K562 (cell line): ENCODE data around the gene MAPRE2. TPM values are rescaled to one million over a fixed set of nuclear protein-coding genes. Genes with fewer than 3 reads are reported as not detected.

Experiments
- DNMT1 ChIP-seq: fragments of 450-650 bp; IDR thresholded peaks from 2 replicates; pipeline ENCODE4 v1.6.1; 2016; ENCODE audit warnings: antibody characterized with exemption, mild to moderate bottlenecking
- FOXJ2 ChIP-seq: fragments of 200-800 bp; sonication (Bioruptor generic); IDR thresholded peaks from 2 replicates; pipeline ENCODE4 v1.6.1; 2016; ENCODE audit warnings: missing genetic modification characterization, missing compliant biosample characterization
- FOXK1 ChIP-seq: sonication (generic); formaldehyde crosslinking; IDR thresholded peaks from 2 replicates; pipeline ENCODE4 v1.8.0; 2022; ENCODE audit warnings: missing genetic modification reagents, mild to moderate bottlenecking, borderline replicate concordance
- MCM2 ChIP-seq: fragments of 450-650 bp; IDR thresholded peaks from 2 replicates; pipeline ENCODE4 v1.6.1; 2017; ENCODE audit warnings: low read depth, mild to moderate bottlenecking
- MCM5 ChIP-seq: fragments of 450-650 bp; IDR thresholded peaks from 2 replicates; pipeline ENCODE4 v1.6.1; 2016; ENCODE audit warnings: low read depth
- NFE2 ChIP-seq: IDR thresholded peaks from 2 replicates; pipeline ENCODE4 v1.6.1; 2014; ENCODE audit warnings: antibody characterized with exemption, low read depth
- NR4A1 ChIP-seq, 2 experiments: fragments of 250-450 bp in 1 of 2; fragments of 450-650 bp in 1 of 2; sonication (Bioruptor Pico) in 1 of 2; IDR thresholded peaks; 2 replicates each; pipeline versions ENCODE4 v1.4.0 to v1.6.1; 2016 to 2020; ENCODE audit warnings: mild to moderate bottlenecking in 2 of 2, missing compliant biosample characterization in 1 of 2, missing genetic modification characterization in 1 of 2, moderate library complexity in 1 of 2
- SMARCA4 ChIP-seq: fragments of 450-650 bp; IDR thresholded peaks from 2 replicates; pipeline ENCODE4 v1.6.1; 2016
- TAF9B ChIP-seq: fragments of 450-650 bp; IDR thresholded peaks from 2 replicates; pipeline ENCODE4 v1.6.1; 2018; ENCODE audit warnings: mild to moderate bottlenecking; ENCODE audit not compliant: partially characterized antibody
- XRCC5 ChIP-seq: fragments of 200-400 bp; formaldehyde crosslinking; IDR thresholded peaks from 2 replicates; pipeline ENCODE4 v1.6.1; 2017; ENCODE audit warnings: low read depth, mild to moderate bottlenecking, low read length
- ZC3H8 ChIP-seq: fragments of 450-650 bp; IDR thresholded peaks from 2 replicates; pipeline ENCODE4 v1.6.1; 2017
- ZNF586 ChIP-seq: fragments of 450-650 bp; formaldehyde crosslinking; conservative IDR thresholded peaks from 2 replicates; pipeline ENCODE4 v1.4.0; 2020; ENCODE audit warnings: mild to moderate bottlenecking, moderate library complexity
- ZNF668 ChIP-seq: fragments of 250-450 bp; sonication (Bioruptor Pico); IDR thresholded peaks from 2 replicates; pipeline ENCODE4 v1.8.0; 2022; ENCODE audit warnings: mild to moderate bottlenecking, inconsistent platforms
- ZSCAN32 ChIP-seq: fragments of 450-650 bp; formaldehyde crosslinking; IDR thresholded peaks from 2 replicates; pipeline ENCODE4 v1.4.0; 2020; ENCODE audit warnings: mild to moderate bottlenecking, moderate library complexity
- polyA plus RNA-seq, 8 experiments: library from polyadenylated mRNA; depleted of rRNA in 4 of 8; stranded (reverse) in 5 of 8; unstranded in 3 of 8; fragments of >200 nt; fragmentation: Nextera tagmentation in 2 of 8; fragmentation: Illumina TruSeq in 1 of 8; extraction: Ambion mirVana in 2 of 8; extraction: Trizol in 1 of 8; gene quantifications; 2 replicates each; pipeline versions ENCODE4 v1.2.1 to v1.2.3, GENCODE V29; 2011 to 2014; ENCODE audit warnings: inconsistent platforms in 1 of 8, missing spikeins in 1 of 8
- total RNA-seq, 7 experiments: library from RNA; depleted of rRNA in 6 of 7; stranded (reverse); fragments of >200 nt in 6 of 7; fragmentation: Illumina TruSeq in 2 of 7; extraction: Trizol in 2 of 7; gene quantifications; 2 replicates each; pipeline versions ENCODE4 v1.2.1 to v1.2.3, GENCODE V29; 2011 to 2021; ENCODE audit warnings: low replicate concordance in 1 of 7
- TF ChIP-seq, protein P1 (sequence below): fragments of 450-650 bp; IDR thresholded peaks from 2 replicates; pipeline ENCODE4 v1.6.1; 2017; ENCODE audit warnings: antibody characterized with exemption, mild to moderate bottlenecking
- TF ChIP-seq, protein P2 (sequence below): fragments of 450-650 bp; formaldehyde crosslinking; IDR thresholded peaks from 2 replicates; pipeline ENCODE4 v1.4.0; 2020; ENCODE audit warnings: mild to moderate bottlenecking, moderate library complexity
- TF ChIP-seq, protein P3 (sequence below): fragments of 250-450 bp; sonication (Bioruptor Pico); IDR thresholded peaks from 2 replicates; pipeline ENCODE4 v1.8.0; 2022; ENCODE audit warnings: inconsistent platforms, mild to moderate bottlenecking, moderate library complexity, borderline replicate concordance
- TF ChIP-seq, protein P4 (sequence below): conservative IDR thresholded peaks from 2 replicates; pipeline ENCODE4 v1.6.1; 2011; ENCODE audit warnings: low read depth, mild to moderate bottlenecking, low read length; ENCODE audit not compliant: control insufficient read depth

MAPRE2 gene
- total and polyA plus RNA-seq, 9 of the 15 experiments (the other 6 are each of a cell fraction or from before 2014, with no cell fraction given), result 32.3 to 70.7 (median 40.7) TPM

DNA sequence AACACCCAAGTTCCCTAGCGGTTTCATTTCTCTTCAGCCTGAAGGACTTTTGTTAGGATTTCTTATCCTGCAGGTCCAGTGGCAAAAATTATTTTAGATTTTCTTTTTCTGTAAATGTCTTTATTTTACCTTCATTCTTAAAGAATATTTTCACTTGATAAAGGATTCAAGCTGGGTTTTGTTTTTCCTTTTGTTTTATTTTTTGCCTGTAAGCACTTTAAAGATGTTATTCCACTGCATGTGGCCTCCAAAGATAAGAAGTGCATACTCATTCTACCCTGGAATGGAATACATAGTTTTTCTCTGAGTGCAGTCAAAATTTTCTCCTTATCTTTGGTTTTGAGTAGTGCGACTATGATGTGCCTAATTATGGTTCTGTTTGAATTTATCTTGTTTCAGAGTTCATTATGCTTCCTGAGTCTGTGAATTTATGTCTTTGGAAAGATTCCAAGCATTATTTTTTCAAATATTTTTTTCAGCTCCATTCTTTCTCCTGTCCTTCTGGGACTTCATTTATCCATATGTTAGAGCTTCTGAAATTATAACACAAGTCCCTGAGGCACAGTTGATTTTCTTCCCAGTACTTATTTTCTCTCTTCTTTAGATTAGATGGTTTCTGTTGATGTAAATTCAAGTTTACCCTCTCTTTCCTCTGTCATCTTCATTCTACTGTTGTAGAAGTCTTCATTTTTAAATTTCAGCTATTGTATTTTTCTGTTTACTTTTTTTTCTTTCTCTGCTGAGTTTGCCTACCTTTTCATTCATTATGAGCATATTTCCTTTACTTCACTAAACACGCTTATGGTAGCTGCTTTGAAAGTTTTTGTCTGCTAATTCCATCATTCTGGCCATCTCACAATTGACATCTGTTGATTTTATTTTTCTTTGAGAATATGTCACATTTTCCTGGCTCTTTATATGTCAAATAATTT lies 69.6 kb downstream of the MAPRE2 start (continued):
- no peak for TF ChIP-seq ZSCAN32 (CRISPR knock-in tag)
- TF ChIP-seq ZC3H8, result no peak
- no peak for TF ChIP-seq DNMT1
- TF ChIP-seq FOXK1, result no peak
- TF ChIP-seq, protein P1, sequence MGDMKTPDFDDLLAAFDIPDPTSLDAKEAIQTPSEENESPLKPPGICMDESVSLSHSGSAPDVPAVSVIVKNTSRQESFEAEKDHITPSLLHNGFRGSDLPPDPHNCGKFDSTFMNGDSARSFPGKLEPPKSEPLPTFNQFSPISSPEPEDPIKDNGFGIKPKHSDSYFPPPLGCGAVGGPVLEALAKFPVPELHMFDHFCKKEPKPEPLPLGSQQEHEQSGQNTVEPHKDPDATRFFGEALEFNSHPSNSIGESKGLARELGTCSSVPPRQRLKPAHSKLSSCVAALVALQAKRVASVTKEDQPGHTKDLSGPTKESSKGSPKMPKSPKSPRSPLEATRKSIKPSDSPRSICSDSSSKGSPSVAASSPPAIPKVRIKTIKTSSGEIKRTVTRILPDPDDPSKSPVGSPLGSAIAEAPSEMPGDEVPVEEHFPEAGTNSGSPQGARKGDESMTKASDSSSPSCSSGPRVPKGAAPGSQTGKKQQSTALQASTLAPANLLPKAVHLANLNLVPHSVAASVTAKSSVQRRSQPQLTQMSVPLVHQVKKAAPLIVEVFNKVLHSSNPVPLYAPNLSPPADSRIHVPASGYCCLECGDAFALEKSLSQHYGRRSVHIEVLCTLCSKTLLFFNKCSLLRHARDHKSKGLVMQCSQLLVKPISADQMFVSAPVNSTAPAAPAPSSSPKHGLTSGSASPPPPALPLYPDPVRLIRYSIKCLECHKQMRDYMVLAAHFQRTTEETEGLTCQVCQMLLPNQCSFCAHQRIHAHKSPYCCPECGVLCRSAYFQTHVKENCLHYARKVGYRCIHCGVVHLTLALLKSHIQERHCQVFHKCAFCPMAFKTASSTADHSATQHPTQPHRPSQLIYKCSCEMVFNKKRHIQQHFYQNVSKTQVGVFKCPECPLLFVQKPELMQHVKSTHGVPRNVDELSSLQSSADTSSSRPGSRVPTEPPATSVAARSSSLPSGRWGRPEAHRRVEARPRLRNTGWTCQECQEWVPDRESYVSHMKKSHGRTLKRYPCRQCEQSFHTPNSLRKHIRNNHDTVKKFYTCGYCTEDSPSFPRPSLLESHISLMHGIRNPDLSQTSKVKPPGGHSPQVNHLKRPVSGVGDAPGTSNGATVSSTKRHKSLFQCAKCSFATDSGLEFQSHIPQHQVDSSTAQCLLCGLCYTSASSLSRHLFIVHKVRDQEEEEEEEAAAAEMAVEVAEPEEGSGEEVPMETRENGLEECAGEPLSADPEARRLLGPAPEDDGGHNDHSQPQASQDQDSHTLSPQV, result peak; percentile 85
- TF ChIP-seq FOXJ2, result peak; percentile 84
- TF ChIP-seq TAF9B, result peak; percentile 59
- TF ChIP-seq, protein P2, sequence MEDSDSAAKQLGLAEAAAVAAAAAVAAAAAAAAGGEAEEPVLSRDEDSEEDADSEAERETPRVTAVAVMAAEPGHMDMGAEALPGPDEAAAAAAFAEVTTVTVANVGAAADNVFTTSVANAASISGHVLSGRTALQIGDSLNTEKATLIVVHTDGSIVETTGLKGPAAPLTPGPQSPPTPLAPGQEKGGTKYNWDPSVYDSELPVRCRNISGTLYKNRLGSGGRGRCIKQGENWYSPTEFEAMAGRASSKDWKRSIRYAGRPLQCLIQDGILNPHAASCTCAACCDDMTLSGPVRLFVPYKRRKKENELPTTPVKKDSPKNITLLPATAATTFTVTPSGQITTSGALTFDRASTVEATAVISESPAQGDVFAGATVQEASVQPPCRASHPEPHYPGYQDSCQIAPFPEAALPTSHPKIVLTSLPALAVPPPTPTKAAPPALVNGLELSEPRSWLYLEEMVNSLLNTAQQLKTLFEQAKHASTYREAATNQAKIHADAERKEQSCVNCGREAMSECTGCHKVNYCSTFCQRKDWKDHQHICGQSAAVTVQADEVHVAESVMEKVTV, result no peak; the same call in 1 of the 2 replicates
- no peak for TF ChIP-seq MCM5
- TF ChIP-seq SMARCA4, result peak; percentile 100
- no peak for TF ChIP-seq MCM2
- peak; percentile 98 for TF ChIP-seq NFE2
- TF ChIP-seq, protein P3, sequence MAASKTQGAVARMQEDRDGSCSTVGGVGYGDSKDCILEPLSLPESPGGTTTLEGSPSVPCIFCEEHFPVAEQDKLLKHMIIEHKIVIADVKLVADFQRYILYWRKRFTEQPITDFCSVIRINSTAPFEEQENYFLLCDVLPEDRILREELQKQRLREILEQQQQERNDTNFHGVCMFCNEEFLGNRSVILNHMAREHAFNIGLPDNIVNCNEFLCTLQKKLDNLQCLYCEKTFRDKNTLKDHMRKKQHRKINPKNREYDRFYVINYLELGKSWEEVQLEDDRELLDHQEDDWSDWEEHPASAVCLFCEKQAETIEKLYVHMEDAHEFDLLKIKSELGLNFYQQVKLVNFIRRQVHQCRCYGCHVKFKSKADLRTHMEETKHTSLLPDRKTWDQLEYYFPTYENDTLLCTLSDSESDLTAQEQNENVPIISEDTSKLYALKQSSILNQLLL (CRISPR knock-in tag), result no peak
- TF ChIP-seq, protein P4, sequence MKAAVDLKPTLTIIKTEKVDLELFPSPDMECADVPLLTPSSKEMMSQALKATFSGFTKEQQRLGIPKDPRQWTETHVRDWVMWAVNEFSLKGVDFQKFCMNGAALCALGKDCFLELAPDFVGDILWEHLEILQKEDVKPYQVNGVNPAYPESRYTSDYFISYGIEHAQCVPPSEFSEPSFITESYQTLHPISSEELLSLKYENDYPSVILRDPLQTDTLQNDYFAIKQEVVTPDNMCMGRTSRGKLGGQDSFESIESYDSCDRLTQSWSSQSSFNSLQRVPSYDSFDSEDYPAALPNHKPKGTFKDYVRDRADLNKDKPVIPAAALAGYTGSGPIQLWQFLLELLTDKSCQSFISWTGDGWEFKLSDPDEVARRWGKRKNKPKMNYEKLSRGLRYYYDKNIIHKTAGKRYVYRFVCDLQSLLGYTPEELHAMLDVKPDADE, result no peak
- TF ChIP-seq XRCC5, result no peak
- TF ChIP-seq NR4A1 (CRISPR knock-in tag; IDR thresholded peaks at IDR 0.05), result no peak
- TF ChIP-seq NR4A1 (tag; IDR thresholded peaks at IDR 0.05), result no peak
- no peak for TF ChIP-seq ZNF586
- TF ChIP-seq ZNF668 (CRISPR knock-in tag), result no peak
